KG1 (cell line): ENCODE measurements around the gene ERMARD.

Experiments
- DNase-seq: peaks from one replicate; lab custom pipeline; 2025; lab: John Stamatoyannopoulos, UW

ERMARD gene

DNA sequence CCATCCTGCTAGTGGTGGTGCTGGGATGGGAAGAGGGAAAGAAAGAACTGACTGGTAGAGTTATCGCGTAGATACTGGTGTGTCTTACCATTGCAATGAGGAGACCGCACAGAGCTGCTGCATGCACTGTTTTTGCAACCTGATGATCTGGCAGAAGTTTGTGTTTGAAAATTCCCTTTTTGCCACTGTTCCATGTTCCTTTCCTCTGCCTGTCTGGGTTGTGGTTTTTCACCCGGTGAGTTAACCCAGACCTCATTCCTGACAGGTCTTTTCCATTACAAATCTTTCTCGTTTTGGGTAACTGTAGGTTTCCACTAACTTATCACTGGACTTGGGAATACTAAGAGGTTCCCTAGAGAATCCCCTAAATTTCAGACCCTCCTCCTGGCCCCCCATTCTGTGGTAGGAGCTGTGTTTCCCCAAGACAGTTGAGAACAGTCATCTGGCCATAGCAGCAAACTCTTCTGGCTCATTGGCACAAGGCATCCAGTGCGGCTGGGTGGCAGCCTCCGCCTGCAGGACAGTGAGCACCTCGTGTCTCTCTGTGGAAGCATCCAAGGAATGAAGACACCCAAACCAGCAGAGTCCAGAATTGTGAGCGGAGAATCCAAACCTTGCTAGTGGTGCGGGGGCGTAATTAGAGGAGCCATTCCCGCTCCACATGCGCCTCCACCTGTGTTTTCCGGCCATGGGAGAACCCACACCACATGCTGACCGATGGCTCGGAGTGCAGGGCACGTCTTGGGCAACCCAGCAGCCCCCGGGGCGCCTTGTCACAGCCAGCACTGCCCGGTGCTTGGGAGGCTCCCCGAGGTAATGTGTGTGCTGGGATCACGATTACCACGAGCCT, 32.8 kb downstream of the ERMARD start:
- no peak for DNase-seq

DNA sequence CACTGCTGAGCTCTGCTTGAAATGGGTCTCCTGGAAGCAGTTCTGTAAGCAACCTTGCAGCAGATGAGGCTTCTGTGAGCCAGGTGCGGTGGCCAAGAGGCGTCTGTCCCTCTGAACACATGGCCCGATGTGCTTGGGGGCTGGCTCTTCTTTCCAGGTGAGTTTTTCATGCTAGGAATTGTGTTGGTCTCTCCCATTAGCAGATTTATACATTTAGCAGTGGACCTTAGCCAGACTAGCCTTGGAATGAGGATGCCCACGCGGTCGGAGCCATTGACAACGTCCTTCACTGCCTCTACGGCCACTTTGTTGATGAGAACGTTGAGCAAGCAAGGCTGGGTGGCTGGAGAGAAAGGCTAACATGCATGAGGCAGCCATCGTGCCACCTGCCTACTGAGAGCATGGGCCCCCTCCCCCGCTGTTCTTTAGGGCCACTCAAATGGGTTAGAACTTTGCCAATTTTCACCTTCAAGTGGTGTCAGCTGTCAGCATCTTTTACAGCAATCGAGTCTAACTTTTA, 33.5 kb downstream of the ERMARD start:
- DNase-seq, result no peak

DNA sequence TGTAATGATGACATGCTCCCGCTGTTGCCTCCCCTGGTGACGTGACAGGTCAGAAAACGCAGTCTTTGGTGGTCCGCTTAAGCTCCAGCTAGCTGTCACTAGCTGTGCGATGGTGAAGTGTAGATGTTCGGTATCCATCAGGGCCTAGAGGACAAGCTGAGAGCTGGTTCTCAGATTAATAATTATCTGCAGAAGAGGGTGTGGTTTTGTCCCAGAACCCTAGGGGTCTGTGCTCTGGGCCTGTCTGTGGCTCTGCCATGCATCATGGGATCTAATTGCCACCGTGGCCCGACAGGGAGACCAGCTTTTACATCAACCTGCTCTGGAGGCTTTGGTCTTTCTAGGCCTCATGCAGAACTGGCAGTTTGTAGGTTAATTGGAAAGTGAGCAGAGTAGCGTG, 34.1 kb downstream of the ERMARD start:
- DNase-seq, result no peak

DNA sequence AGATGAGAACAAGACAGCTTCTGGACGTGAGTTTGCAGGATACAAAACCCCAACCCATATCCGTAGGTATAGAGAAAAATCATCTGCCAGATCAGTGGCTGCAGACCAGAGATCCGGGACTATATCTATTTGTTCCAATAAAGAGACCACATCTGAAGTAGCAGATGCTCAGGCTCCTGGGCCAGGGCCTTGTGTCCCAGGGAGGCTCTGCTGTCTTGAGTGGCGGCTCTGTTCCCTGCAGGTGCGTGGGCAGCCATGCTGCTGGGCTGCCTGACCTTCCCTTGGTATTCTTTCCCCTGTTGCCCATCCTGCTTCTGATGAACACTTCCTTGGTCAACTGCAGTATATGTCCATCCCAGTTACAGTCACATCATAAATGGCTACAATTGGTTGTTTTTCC, 34.9 kb downstream of the ERMARD start:
- no peak for DNase-seq

DNA sequence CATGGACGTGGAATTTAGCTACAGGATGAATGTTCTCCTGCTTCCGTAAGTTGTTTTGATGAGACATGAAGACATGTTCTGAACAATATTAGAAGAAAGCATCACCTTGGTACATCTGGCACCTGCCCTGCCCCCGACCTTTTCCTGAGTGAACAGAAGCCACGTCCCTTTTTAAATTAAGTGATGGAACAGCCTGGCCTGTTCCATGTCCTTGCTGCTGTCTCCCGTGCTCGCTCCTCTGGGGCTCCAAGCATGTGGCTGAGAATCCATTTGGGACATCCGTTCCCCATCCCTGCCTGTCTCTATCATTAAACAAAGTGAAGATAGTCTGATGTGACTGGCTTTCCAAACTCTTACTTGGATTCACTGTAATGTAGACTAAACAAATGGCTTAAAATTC, 36.4 kb downstream of the ERMARD start:
- no peak for DNase-seq

DNA sequence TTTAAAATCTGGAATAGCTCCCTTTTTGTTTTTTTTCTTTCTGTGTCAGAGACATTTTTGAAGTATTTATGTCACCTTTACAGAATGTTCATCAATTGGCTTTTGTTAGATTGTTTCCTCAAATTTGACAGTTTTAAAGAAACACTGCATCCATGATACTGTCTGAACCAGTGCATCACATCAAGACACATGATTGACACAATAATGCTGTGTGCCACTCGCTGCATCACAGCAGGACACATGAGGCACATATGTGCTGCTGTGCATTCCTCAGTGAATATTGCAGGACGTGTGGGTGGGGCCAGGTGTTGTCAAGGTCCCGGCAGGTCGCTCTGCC, 37.4 kb downstream of the ERMARD start:
- DNase-seq, result no peak

DNA sequence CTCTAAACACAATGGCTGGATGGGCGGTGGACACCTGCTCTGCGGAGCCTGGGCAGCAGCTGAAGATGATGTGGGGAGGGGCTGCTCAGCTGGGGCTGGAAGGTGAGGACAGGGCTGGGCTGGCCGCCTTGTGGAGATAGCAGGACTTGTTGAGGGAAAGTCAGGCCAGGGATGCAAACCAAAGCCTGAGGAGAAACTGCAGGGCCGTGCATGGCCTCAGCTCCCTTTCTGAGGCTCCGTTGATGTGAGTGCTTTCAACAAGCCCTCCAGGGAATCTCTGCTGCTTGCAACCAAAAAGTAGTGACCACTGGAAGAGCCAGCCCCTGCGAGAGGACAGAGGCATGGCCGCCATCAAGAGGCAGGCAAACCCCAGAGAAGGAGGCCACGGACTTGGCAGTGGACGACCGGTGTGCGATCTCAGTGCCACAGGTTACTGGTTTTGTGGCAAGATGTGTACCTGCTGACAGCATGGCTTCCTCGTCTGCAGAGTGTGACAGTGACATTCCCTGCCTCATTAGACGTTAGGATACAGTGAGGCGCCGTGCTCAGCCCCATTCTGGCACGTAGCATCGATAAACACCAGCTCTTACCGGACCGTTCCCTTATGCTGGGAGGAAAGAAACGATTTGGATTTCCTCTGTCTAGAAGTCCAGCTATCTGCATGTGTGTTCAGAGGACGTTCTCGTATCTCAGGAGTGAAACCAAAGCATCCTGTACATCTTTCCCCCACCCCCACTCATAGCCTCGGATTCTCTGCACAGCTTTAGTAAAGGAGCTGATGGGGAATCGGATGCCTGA, 37.9 kb downstream of the ERMARD start:
- DNase-seq, result no peak

DNA sequence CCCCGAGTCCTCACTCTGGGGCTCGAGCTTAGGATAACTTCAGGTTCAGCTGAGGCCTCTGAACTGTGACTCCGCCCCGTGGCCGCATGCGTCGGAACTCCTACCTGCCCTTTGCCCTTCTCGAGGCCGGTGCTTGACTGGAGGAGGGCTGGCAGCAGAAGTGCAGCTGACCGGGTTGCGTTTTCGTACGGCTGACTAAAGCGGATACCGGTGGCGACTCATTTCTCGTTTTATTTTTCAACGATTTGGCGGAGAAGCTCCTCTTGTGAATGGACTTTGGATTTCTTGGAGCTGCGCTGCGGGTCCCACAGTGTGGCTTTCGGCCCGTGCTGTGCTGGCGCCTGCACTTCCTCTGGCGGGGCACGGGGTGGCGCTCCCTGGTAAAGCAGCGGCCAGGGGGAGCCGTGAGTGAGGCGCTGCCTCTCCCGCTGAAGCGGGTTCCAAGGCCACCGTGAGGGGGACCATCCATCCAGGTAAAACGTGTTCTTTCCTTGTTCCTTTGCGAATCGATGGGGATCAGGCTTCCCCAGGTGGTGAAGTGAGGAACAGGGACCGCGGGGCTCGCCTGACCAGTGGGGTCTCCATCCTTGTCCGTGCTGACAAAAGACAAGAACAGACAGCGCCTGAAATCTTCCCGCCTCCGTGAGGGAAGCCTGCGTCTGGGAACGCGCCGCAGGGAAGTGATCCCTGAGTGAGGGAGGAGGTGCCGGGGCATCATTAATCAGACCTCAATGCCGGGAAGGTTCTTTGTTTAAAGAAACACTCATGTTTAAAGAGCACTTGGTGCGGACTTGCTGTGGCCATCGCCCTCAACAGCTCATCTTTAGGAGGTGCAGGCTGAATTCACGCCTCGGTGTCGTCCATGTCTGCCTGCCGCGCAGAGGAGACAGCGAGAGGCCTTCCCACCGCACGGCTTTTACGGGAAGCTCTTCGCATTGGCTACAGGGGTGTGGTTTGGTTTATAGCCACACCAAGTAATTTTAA, 38.8 kb downstream of the ERMARD start:
- peak; percentile 36 for DNase-seq

DNA sequence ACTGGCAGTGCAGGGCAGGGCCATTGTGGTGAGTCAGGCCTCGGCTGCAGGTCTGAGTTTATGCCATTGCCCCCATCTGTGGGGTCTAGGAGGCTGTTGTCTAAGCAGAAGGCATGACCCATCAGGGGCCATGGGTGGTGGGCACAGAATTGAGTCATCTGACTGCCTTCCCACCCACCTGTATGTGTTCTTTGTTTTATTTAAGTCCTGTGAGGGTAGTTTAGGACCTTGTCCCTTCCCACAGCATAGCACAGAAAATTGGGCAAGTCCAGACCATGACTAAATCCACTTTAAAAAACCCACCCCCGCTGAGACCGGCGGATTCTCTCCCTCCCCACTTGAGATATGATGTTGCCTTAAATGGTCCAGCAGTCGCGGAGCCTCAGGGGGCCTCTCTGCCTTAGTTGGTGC, 40.3 kb downstream of the ERMARD start:
- no peak for DNase-seq

DNA sequence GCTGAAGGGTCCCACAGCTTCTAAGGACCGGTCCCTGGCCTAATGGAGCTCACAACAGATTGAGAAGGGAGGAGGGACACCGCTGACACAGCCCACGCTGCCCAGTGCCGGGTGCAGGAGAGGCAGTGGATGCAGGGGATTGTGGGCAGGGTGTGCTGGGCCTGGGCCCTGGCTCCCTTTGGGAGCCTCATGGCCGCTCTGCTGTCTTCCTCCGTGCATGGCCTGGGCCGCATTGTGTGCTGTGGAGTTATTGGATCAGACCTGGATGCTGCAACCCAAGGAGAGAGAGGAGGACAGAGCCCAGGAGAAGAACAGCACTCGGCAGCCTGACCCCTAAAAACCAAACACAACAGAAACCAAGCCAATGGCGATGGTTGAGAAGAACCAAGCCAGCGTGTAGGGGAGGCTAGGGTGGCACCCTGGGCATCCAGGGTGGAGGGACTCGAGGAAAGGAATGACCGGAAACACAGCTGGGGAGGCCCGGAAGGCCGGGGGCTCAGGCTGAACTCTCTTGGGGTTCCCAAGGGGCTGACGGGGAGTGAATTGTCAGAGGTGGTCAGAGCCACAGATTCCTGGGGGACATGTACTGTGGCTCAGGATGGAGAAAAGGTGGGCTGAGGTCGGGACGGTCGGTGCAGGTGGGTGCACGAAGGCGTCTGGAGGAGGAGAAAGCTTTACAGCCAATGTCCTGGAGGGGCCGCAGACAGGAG, 41.0 kb downstream of the ERMARD start:
- DNase-seq, result no peak

DNA sequence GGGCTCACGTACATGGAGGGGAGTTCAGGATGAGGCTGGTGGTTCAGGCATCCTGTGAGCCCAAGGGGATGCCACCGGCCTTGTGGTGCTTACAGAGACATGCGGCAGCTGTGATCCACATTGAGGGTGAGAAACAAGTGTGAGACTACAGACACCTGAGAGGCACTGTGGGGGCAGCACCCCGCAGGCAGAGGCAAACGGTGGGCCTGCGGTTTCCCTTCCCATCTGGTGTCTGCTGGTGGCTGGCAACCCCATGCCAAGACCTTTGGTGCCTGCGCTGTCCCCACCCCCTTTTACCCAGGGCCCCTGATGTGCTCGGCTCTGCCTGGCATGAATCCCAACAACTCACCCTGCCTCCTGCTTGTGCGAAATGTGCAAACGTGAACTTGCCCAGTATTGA, 42.0 kb downstream of the ERMARD start:
- DNase-seq, result no peak

DNA sequence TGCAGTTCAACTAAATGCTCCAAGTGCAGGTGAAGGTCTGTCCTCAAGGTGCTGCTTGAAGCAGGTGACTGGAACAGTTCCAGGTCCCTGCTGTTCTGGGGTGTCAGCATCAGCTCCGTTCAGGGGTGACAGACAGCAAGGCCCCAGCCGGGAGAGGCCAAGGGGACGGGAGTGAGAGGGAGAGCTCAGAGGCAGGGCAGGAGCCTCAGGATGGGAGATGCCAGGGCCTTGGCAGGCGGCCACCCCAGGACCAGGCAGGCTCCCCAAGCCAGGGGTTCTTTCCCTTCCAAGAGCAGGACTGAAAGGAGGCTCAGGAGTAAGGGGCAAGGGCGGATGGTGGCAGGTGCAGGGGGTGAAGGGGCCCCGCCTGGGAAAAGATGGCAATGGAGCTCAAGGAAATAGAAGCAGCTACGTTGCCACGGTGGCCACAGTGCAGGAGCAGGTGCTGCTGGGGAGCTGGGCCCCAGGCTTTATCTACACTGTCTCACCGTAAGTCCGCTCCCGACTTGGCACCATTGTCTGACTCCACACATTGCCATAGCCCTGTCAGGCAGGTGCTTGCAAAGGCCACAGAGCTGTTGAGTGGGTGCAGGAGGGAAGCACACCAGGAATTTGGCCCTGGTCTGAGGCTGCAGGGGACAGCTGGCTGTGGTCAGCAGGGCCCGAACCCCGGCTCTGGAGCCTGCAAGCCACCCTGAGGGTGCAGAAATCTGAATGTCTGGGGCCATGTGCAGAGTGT, 43.1 kb downstream of the ERMARD start:
- no peak for DNase-seq

DNA sequence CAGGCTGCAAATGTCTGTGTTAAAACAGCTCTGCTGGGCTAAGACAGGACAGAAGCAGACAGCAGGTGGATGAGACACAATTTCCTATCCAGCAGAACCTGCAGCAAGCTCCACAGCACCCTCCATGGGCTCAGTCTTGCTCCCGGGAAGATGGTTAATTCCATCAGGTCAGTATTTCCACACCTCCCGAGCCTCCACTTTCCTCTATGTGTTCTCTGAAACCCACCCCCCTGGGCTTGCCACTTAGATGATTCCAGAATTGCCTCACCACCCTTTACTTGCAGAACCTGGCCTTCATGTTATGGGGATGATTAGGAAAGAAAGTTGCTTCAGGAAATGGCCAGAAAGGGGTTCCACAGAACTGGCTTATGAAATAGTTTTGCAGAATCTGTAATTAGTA, 43.8 kb downstream of the ERMARD start:
- no peak for DNase-seq

DNA sequence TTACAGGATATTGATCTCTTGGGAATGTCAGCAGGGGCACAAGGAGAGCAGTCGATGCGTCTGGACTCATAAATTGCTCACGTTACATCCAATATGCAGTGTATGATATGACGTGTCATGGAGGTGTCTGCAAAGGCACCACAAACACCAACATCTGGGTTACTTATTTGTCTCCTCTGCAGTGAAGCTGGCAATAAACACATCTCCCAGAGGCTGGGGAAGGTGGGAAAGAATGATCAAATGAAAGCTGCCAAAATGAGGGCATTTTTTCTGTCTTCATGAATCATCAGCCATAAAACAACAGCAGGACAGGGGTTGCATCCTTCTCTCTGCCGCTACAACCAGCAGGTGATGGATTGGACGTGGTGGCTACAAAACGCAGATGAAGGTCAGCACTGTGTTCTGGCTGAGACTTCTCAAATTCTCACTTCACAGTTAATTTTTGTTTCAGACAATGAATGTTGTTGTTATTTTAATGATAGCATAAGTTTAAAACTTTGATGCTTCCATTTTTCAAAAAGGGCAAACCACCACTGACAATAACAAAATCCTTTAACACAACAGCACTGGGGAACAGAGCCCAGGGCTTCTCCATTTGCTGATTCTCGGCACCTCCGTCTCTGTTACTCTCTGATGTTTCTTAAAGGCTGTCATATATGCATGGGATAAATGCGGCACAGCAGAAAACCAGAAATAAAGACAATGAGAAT, 47.5 kb downstream of the ERMARD start:
- no peak for DNase-seq

DNA sequence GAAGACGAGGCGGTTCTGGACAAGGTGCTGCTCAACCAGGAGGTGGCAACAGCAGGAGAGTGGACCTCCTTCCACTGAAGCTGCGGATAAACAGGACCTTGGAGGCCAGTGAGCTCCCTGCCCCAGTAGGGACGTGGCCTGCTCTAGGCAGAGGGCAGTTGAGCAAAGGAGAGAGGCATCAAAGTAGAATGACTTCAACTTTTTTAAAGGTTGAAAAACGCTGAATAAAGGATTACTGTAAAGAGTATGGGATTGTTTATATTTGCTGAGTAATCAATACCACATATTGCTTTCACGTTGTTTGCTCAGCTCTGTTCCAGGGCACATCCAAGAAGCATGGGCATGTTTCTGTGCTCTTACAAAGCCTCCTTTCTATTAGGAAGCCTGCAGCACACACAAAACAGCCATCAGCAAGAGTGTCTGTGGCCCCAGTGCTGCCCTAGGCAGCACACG, 48.1 kb downstream of the ERMARD start:
- DNase-seq, result no peak

DNA sequence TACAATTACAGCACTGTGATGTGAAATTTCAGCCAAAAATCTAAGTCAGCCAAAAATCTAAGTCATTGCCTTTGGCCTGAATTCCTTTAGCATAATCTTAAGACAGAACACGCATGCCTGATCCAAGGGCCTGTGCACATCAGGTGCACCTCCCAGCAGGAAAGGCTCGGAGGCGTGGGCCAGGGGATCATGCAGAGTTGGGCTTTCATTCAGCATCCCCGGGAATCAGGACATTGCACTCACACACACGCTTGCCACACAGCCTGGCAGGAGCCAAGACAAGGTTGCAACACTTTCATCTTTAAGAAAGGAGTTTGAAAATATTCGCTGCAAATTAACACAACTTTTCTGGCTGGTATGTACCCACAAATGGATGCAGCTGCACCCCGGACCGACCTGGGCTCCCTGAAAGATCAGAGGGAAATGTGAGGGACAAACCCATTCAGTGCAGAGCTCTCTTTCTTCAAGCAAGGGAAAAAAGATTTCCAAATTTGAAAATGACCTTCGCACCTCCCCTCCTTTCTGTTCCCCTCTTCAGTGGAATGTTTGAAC, 48.8 kb downstream of the ERMARD start:
- no peak for DNase-seq

DNA sequence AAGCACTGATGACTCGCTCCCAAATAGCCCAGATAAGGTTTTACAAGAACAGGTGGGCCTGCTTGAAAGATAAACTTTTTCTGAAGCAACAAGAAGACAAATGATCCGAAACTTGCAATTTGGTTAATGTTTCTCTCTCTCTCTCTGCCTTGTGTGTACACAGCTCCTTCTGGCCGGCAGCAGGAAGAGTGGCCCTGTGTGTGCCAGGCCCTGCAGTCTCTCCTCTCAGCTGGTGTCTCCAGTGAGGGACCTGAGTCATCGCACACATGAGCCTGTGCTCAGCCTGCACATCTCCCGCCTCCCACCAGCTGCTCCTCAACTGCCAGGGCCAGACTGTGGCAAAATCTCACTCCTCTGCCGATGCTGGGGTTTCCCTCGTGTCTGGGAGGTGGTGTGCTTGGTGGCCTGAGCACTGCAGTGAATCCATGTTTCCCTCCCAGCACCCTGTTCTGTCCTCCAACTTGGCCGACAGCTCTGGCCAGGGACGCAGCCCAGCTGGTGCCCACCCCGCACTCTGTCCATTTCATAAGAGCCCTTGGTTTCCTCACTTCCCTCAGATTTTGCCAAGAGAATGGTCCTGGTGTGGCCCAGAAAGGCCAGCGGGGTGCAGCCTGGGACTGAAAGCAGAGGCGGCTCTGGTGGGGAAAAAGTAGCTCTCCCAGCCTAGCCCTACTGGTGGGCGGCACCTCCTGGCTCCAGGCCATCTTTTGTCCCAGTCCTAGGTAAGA, 49.4 kb downstream of the ERMARD start:
- DNase-seq, result no peak

DNA sequence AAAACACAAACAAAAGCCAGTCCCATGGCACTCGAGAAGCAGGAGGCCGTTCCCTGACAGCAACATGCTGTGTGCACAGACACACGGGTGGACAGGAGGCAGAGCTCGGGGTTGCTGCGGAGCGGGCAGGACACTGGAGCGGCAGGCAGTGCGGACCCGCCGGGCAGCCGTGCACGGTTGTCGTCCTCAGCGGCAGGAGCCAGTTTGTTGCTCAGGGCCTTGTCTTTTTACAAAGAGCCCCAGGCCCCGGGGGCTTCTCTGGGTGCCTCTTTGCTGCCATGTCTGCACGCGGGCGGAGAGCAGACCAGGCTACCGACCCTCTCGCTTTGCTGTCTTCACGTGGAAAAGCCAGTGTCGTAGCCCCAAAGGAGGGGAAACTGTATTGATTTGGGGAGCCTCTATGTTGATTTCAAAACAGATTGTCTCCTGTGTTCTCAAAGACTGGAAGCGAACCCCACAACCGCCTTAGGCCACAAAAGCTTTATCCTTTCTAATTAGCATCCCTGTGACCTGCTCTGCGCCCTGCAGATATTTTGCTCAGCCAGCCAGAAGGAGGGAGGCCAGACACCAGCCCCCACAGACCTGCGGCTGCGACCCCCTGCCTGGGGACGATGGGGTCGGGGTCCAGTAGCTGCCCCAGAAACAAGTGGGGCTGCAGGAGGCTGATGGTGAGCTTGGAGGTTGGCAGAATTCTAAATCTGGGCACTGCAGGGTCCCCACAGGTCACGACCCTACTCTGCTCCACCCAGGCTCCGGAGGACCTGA, 50.2 kb downstream of the ERMARD start:
- no peak for DNase-seq
